Measurements from ENCODE around the gene TWSG1.

DNA sequence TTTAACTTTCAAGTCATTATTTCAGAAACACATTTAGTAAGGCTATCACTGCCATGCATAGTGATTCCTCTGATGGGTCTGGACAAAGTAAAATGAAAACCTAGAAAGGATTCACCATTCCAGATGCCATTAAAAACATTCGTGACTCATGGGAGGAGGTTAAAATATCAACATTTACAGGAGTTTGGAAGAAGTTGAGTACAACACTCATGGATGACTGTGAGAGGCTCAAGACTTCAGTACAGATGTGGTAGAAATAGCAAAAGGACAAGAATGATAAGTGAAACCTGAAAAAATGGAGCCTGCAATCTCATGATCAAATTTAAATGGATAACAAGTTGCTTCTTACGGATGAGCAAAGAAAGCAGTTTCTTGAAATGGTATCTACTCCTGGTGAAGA, 5.8 kb upstream of the TWSG1 start:
- TF ChIP-seq EP300 (IDR thresholded peaks at IDR 0.05) = no peak
- TF ChIP-seq, protein P1, sequence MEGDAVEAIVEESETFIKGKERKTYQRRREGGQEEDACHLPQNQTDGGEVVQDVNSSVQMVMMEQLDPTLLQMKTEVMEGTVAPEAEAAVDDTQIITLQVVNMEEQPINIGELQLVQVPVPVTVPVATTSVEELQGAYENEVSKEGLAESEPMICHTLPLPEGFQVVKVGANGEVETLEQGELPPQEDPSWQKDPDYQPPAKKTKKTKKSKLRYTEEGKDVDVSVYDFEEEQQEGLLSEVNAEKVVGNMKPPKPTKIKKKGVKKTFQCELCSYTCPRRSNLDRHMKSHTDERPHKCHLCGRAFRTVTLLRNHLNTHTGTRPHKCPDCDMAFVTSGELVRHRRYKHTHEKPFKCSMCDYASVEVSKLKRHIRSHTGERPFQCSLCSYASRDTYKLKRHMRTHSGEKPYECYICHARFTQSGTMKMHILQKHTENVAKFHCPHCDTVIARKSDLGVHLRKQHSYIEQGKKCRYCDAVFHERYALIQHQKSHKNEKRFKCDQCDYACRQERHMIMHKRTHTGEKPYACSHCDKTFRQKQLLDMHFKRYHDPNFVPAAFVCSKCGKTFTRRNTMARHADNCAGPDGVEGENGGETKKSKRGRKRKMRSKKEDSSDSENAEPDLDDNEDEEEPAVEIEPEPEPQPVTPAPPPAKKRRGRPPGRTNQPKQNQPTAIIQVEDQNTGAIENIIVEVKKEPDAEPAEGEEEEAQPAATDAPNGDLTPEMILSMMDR (IDR thresholded peaks at IDR 0.05) = no peak
- no peak for TF ChIP-seq POLR2A (IDR thresholded peaks at IDR 0.05)
